HEK293 (cell line): ENCODE data around the gene LCE2D.

Experiments used
- CTCF ChIA-PET: fragments of 350-600 bp; formaldehyde crosslinking; extraction: SDS; loops from one replicate; lab custom pipeline; 2021; ENCODE audit warnings: antibody characterized with exemption; lab: Yijun Ruan, JAX
- POLR2A ChIA-PET: fragments of 300-600 bp; formaldehyde crosslinking; extraction: SDS; loops from one replicate; lab custom pipeline; 2020; ENCODE audit warnings: antibody characterized with exemption, inconsistent platforms; lab: Yijun Ruan, JAX
- H3K27ac ChIP-seq: fragments of 200-500 bp; sonication (Bioruptor generic); 2 replicates; pipeline ENCODE4 v1.5.1; 2014; ENCODE audit warnings: low read depth, low read length, control low read depth, inconsistent platforms; ENCODE audit errors: extremely low read depth
- H3K36me3 ChIP-seq, 2 experiments: fragments of 200-500 bp in 1 of 2; sonication (Bioruptor generic) in 1 of 2; 1 replicate in 1 of 2; 2 replicates in 1 of 2; pipeline ENCODE4 v1.5.1; 2014 to 2017; ENCODE audit warnings: inconsistent platforms in 2 of 2, low read length in 2 of 2; ENCODE audit not compliant: control insufficient read depth in 2 of 2, insufficient read depth in 1 of 2
- H3K4me1 ChIP-seq: fragments of 200-500 bp; sonication (Bioruptor generic); 2 replicates; pipeline ENCODE4 v1.5.1; 2014; ENCODE audit warnings: mild to moderate bottlenecking, low read length, inconsistent platforms; ENCODE audit not compliant: control insufficient read depth, insufficient read depth
- H3K4me3 ChIP-seq: 2 replicates; pipeline ENCODE4 v1.5.1; 2011; ENCODE audit warnings: low read depth, mild to moderate bottlenecking, control low read depth, low read length, moderate library complexity
- H3K9me3 ChIP-seq: fragments of 200-500 bp; sonication (Bioruptor generic); 2 replicates; pipeline ENCODE4 v1.5.1; 2014; ENCODE audit warnings: low read depth, low read length, inconsistent platforms; ENCODE audit not compliant: control insufficient read depth, insufficient read depth
- SCRT1 ChIP-seq: fragments of 450-650 bp; formaldehyde crosslinking; IDR thresholded peaks from 2 replicates; pipeline ENCODE4 v1.5.1; 2016; ENCODE audit warnings: missing biosample characterization, missing genetic modification characterization, borderline replicate concordance
- ZBTB48 ChIP-seq: fragments of 450-650 bp; formaldehyde crosslinking; IDR thresholded peaks from 2 replicates; pipeline ENCODE4 v1.5.1; 2016; ENCODE audit warnings: missing biosample characterization, missing genetic modification characterization
- ZBTB6 ChIP-seq: fragments of 450-650 bp; formaldehyde crosslinking; IDR thresholded peaks from 2 replicates; pipeline ENCODE4 v1.5.1; 2017; ENCODE audit warnings: missing biosample characterization, missing genetic modification characterization
- ZFP3 ChIP-seq: fragments of 450-650 bp; formaldehyde crosslinking; IDR thresholded peaks from 2 replicates; pipeline ENCODE4 v1.5.1; 2016; ENCODE audit warnings: low read depth, missing biosample characterization, missing genetic modification characterization
- ZNF155 ChIP-seq: fragments of 450-650 bp; formaldehyde crosslinking; IDR thresholded peaks from 2 replicates; pipeline ENCODE4 v1.5.1; 2016; ENCODE audit warnings: missing biosample characterization, missing genetic modification characterization
- ZNF202 ChIP-seq: fragments of 450-650 bp; formaldehyde crosslinking; IDR thresholded peaks from 2 replicates; pipeline ENCODE4 v1.5.1; 2016; ENCODE audit warnings: missing biosample characterization, missing genetic modification characterization, borderline replicate concordance
- ZNF280C ChIP-seq: fragments of 450-650 bp; formaldehyde crosslinking; IDR thresholded peaks from 2 replicates; pipeline ENCODE4 v1.5.1; 2016; ENCODE audit warnings: missing biosample characterization, missing genetic modification characterization
- ZNF341 ChIP-seq: fragments of 450-650 bp; formaldehyde crosslinking; IDR thresholded peaks from 2 replicates; pipeline ENCODE4; 2016; ENCODE audit warnings: low read depth, missing biosample characterization, missing genetic modification characterization
- ZNF426 ChIP-seq: fragments of 450-650 bp; formaldehyde crosslinking; IDR thresholded peaks from 2 replicates; pipeline ENCODE4 v1.5.1; 2017; ENCODE audit warnings: missing biosample characterization, missing genetic modification characterization, mild to moderate bottlenecking, inconsistent platforms, moderate library complexity
- ZNF529 ChIP-seq: fragments of 450-650 bp; formaldehyde crosslinking; IDR thresholded peaks from 2 replicates; pipeline ENCODE4 v1.5.1; 2017; ENCODE audit warnings: missing genetic modification characterization, missing biosample characterization; ENCODE audit not compliant: insufficient replicate concordance
- ZNF555 ChIP-seq: fragments of 450-650 bp; formaldehyde crosslinking; conservative IDR thresholded peaks from 2 replicates; pipeline ENCODE4 v1.5.1; 2017; ENCODE audit warnings: missing biosample characterization, mild to moderate bottlenecking, missing genetic modification characterization, inconsistent platforms
- ZNF610 ChIP-seq: fragments of 450-650 bp; formaldehyde crosslinking; IDR thresholded peaks from 2 replicates; pipeline ENCODE4 v1.5.1; 2016; ENCODE audit warnings: missing biosample characterization, missing genetic modification characterization, borderline replicate concordance
- ZNF626 ChIP-seq: fragments of 450-650 bp; sonication (Bioruptor Pico); formaldehyde crosslinking; IDR thresholded peaks from 2 replicates; pipeline ENCODE4 v1.5.1; 2018; ENCODE audit warnings: missing biosample characterization, missing genetic modification characterization, inconsistent platforms
- ZNF654 ChIP-seq: fragments of 450-650 bp; formaldehyde crosslinking; IDR thresholded peaks from 2 replicates; pipeline ENCODE4 v1.5.1; 2016; ENCODE audit warnings: low read depth, missing biosample characterization, missing genetic modification characterization
- ZNF670 ChIP-seq: fragments of 450-650 bp; formaldehyde crosslinking; IDR thresholded peaks from 2 replicates; pipeline ENCODE4 v1.5.1; 2016; ENCODE audit warnings: missing biosample characterization, missing genetic modification characterization, low read depth
- TF ChIP-seq, protein P1 (sequence below): fragments of 450-650 bp; IDR thresholded peaks from 2 replicates; pipeline ENCODE4 v1.5.1; 2018; ENCODE audit warnings: missing biosample characterization, mild to moderate bottlenecking, missing genetic modification characterization
- TF ChIP-seq, protein P2 (sequence below): fragments of 450-650 bp; formaldehyde crosslinking; IDR thresholded peaks from 2 replicates; pipeline ENCODE4 v1.5.1; 2016; ENCODE audit warnings: missing biosample characterization, missing genetic modification characterization
- TF ChIP-seq, protein P3 (sequence below): fragments of 450-650 bp; formaldehyde crosslinking; IDR thresholded peaks from 2 replicates; pipeline ENCODE4 v1.5.1; 2016; ENCODE audit warnings: missing biosample characterization, missing genetic modification characterization, low read depth

Gene LCE2D

GRCh38 chr1:152622803-152623202, 40.4 kb upstream of the LCE2D start, which contains the start of gene LCE3A (continued):
- TF ChIP-seq, protein P1, sequence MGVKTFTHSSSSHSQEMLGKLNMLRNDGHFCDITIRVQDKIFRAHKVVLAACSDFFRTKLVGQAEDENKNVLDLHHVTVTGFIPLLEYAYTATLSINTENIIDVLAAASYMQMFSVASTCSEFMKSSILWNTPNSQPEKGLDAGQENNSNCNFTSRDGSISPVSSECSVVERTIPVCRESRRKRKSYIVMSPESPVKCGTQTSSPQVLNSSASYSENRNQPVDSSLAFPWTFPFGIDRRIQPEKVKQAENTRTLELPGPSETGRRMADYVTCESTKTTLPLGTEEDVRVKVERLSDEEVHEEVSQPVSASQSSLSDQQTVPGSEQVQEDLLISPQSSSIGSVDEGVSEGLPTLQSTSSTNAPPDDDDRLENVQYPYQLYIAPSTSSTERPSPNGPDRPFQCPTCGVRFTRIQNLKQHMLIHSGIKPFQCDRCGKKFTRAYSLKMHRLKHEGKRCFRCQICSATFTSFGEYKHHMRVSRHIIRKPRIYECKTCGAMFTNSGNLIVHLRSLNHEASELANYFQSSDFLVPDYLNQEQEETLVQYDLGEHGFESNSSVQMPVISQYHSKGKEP (tag by site-specific recombination), result no peak
- TF ChIP-seq ZNF670, result no peak
- TF ChIP-seq ZNF280C (tag by site-specific recombination), result no peak
- TF ChIP-seq ZNF610 (tag by site-specific recombination), result no peak
- TF ChIP-seq ZBTB48, result no peak
- TF ChIP-seq ZNF341, result no peak
- TF ChIP-seq, protein P2, sequence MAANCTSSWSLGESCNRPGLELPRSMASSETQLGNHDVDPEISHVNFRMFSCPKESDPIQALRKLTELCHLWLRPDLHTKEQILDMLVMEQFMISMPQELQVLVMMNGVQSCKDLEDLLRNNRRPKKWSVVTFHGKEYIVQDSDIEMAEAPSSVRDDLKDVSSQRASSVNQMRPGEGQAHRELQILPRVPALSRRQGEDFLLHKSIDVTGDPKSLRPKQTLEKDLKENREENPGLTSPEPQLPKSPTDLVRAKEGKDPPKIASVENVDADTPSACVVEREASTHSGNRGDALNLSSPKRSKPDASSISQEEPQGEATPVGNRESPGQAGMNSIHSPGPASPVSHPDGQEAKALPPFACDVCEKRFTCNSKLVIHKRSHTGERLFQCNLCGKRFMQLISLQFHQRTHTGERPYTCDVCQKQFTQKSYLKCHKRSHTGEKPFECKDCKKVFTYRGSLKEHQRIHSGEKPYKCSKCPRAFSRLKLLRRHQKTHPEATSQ (tag by site-specific recombination), result no peak
- no peak for TF ChIP-seq ZFP3 (tag by site-specific recombination)
- no peak for TF ChIP-seq ZNF626 (tag by site-specific recombination)
- no peak for TF ChIP-seq SCRT1 (tag by site-specific recombination)
- no peak for TF ChIP-seq ZNF155
- no peak for TF ChIP-seq ZNF202 (tag by site-specific recombination)
- TF ChIP-seq ZNF654 (tag by site-specific recombination), result no peak
- no peak for TF ChIP-seq ZNF426 (tag by site-specific recombination)
- TF ChIP-seq, protein P3, sequence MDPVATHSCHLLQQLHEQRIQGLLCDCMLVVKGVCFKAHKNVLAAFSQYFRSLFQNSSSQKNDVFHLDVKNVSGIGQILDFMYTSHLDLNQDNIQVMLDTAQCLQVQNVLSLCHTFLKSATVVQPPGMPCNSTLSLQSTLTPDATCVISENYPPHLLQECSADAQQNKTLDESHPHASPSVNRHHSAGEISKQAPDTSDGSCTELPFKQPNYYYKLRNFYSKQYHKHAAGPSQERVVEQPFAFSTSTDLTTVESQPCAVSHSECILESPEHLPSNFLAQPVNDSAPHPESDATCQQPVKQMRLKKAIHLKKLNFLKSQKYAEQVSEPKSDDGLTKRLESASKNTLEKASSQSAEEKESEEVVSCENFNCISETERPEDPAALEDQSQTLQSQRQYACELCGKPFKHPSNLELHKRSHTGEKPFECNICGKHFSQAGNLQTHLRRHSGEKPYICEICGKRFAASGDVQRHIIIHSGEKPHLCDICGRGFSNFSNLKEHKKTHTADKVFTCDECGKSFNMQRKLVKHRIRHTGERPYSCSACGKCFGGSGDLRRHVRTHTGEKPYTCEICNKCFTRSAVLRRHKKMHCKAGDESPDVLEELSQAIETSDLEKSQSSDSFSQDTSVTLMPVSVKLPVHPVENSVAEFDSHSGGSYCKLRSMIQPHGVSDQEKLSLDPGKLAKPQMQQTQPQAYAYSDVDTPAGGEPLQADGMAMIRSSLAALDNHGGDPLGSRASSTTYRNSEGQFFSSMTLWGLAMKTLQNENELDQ, result no peak

GRCh38 chr1:152623203-152623844, 39.9 kb upstream of the LCE2D start:
- Histone ChIP-seq H3K4me3 (no peak overlapping the region), H3K27ac (no peak overlapping the region), H3K36me3 (no peaks in the 10 kb centered on the region), H3K9me3 (no peaks in the 10 kb centered on the region), H3K4me1 (no peaks in the 10 kb centered on the region)
- CTCF ChIA-PET, result interaction anchor here (0.7 to 1.2 kb wide), 3 partner anchors 13 to 355 kb away, joined by 3 to 4 read pairs (median 3); no protein-coding TSS in a partner anchor
- POLR2A ChIA-PET, result no interaction called here
- no peak for TF ChIP-seq ZBTB6
- no peak for TF ChIP-seq ZNF529 (tag by site-specific recombination)
- no peak for TF ChIP-seq ZNF555 (tag by site-specific recombination)
